ENCODE measurements around the gene ITLN2. TPM values are rescaled to one million over a fixed set of nuclear protein-coding genes. Genes with fewer than 3 reads are reported as not detected.

ITLN2 gene
- total RNA-seq, 1 experiment from 2014 or later: 0.20 TPM

DNA sequence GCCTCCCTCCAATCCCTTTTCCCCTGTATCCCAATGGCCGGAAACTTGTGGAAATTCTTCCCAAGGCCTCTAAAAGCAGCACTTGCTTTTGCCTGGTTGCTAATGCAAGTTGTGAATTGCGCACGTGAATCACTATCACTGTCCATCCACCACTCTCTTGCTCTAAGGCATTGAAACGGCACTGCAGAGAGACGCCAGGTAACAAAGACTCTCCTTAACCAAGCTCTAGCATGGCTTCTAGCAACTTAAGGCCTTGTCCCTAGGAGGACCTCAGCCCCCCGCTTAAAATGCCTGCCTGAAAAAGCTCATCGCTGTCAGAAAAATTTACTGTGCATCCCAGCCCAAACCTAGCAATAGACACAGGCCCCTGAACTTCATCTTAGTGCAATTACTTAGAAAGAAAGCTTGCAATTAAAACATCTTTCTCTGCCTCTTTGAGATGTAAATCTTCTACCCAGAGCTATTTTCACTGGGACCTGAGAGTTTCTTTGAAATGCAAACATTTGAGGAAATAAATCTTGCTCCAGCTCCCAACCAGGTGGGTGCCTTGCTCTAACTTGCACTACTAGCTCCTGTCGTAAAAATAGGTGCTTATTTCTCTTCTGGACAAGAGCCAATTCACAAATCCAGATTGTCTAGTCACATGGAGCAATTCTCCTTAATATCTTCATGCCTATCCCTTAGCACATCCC is 32.9 kb upstream of the ITLN2 start:
- Histone ChIP-seq H3K9me3 (ENCODE audit: control insufficient read depth in 1 of 2, insufficient read depth in 1 of 2, low read depth in 1 of 2, low read length in 2 of 2) (no peaks in the 10 kb centered on the region), H3K4me2 (ENCODE audit: low read length) (no peak overlapping the region)

More for the DNA sequence above, 32.9 kb upstream of the ITLN2 start:
- Histone ChIP-seq H3K4me1 (ENCODE audit: control insufficient read depth in 1 of 2, insufficient read depth in 2 of 2, low read length in 2 of 2) (peaks cover 20 to 31% of the 10 kb centered on the region in 2 experiments), H4K20me1 (ENCODE audit: insufficient read depth) (no peaks in the 10 kb centered on the region), H3K27ac (ENCODE audit: low read depth, low read length) (no peak overlapping the region), H3K27me3 (ENCODE audit: insufficient read depth, low read length) (no peaks in the 10 kb centered on the region), H2AFZ (ENCODE audit: low read depth, low read length, poor library complexity, severe bottlenecking) (no peak overlapping the region), H3K4me3 (replicated peaks in 1 of 2; ENCODE audit: low read depth in 1 of 2, low read length in 2 of 2) (no peak overlapping the region), H3K36me3 (ENCODE audit: control insufficient read depth in 1 of 2, insufficient read depth in 2 of 2, low read length in 2 of 2) (no peaks in the 10 kb centered on the region; a peak in 1 of 4 replicates), H3K9ac (ENCODE audit: low read length) (no peak overlapping the region), H3K79me2 (ENCODE audit: insufficient read depth, low read length) (no peaks in the 10 kb centered on the region), H3K9me2 (ENCODE audit: insufficient read depth) (no peaks in the 10 kb centered on the region)
- ATAC-seq (no peak), DNase-seq (ENCODE audit: low read depth, low spot score) (no peak)
- intact Hi-C loops (cut with micrococcal nuclease): no loop called here
- no TSS peak for BruUV-seq (replicated peaks)
- POLR2A ChIA-PET: no interaction called here
- CTCF ChIA-PET: interaction anchor here (1.1 kb wide), 1 partner anchor 10 kb away, joined by 3 read pairs; no protein-coding TSS in a partner anchor
- RAD21 ChIA-PET (ENCODE audit: low non-redundant PET in 1 of 2, low total read pairs in 2 of 2, uncharacterized antibody in 2 of 2, unreplicated experiment in 2 of 2): no interaction called here
- TF ChIP-seq POLR2A (IDR thresholded peaks at IDR 0.05; ENCODE audit: borderline replicate concordance, extremely low read depth, insufficient read depth, insufficient read length) (no peak), ZNF274 (IDR thresholded peaks at IDR 0.05; ENCODE audit: low read depth, low read length) (no peak), CBX3 (IDR thresholded peaks at IDR 0.05; ENCODE audit: low read depth) (no peak), REST (IDR thresholded peaks at IDR 0.05; ENCODE audit: low read depth) (no peak)
- TF ChIP-seq, protein P1, sequence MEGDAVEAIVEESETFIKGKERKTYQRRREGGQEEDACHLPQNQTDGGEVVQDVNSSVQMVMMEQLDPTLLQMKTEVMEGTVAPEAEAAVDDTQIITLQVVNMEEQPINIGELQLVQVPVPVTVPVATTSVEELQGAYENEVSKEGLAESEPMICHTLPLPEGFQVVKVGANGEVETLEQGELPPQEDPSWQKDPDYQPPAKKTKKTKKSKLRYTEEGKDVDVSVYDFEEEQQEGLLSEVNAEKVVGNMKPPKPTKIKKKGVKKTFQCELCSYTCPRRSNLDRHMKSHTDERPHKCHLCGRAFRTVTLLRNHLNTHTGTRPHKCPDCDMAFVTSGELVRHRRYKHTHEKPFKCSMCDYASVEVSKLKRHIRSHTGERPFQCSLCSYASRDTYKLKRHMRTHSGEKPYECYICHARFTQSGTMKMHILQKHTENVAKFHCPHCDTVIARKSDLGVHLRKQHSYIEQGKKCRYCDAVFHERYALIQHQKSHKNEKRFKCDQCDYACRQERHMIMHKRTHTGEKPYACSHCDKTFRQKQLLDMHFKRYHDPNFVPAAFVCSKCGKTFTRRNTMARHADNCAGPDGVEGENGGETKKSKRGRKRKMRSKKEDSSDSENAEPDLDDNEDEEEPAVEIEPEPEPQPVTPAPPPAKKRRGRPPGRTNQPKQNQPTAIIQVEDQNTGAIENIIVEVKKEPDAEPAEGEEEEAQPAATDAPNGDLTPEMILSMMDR (IDR thresholded peaks at IDR 0.05 in 2 of 3, conservative IDR thresholded peaks at IDR 0.05 in 1 of 3; ENCODE audit: borderline replicate concordance in 1 of 3, insufficient read depth in 1 of 3, low read depth in 2 of 3, low read length in 2 of 3): no peak

All from HCT116 (cell line).